ENCODE data around the gene NUCKS1. TPM values are rescaled to one million over a fixed set of nuclear protein-coding genes. Genes with fewer than 3 reads are reported as not detected.

NUCKS1 gene
- total RNA-seq, 4 donors from 2014 or later, result 122 to 237 (median 177) TPM

GRCh38 chr1:205719762-205720161, 30.2 kb downstream of the NUCKS1 start:
- no peak for DNase-seq
- Histone ChIP-seq H3K27me3 (no peaks in the 10 kb centered on the region), H3K4me1 (no peaks in the 10 kb centered on the region), H3K9me3 (no peaks in the 10 kb centered on the region), H3K27ac (no peak overlapping the region), H3K4me3 (replicated peaks in 1 of 3) (no peak overlapping the region), H3K36me3 (peaks cover 62 to 70% of the 10 kb centered on the region in 2 donors)
- intact Hi-C loops (cut with DNase I), result no loop called here
- TF ChIP-seq CTCF (IDR thresholded peaks at IDR 0.05), result no peak
- no peak for TF ChIP-seq POLR2A (IDR thresholded peaks at IDR 0.05)

- intact Hi-C loops (cut with DNase I), result no loop called here
- H3K4me1 ChIP-seq, result no peaks in the 10 kb centered on the region
- H3K9me3 ChIP-seq, result no peaks in the 10 kb centered on the region
- DNase-seq, result no peak
- peaks cover 62 to 70% of the 10 kb centered on the region in 2 donors for H3K36me3 ChIP-seq
- TF ChIP-seq CTCF (IDR thresholded peaks at IDR 0.05) (no peak), POLR2A (IDR thresholded peaks at IDR 0.05) (no peak)
- 75 to 80% methylated on average over 3 of the region's 3 CpGs for WGBS, 2 donors
- no peak overlapping the region for H3K27ac ChIP-seq
- no peak overlapping the region for H3K4me3 ChIP-seq (replicated peaks in 1 of 3)
- no peaks in the 10 kb centered on the region for H3K27me3 ChIP-seq
Observed at GRCh38 chr1:205719015-205719414, 31.0 kb downstream of the NUCKS1 start.

GRCh38 chr1:205716371-205717132, 33.4 kb downstream of the NUCKS1 start:
- H3K4me3 ChIP-seq (replicated peaks in 1 of 3), result no peak overlapping the region
- TF ChIP-seq POLR2A (IDR thresholded peaks at IDR 0.05) (no peak), CTCF (IDR thresholded peaks at IDR 0.05) (no peak)
- H3K27ac ChIP-seq, result no peak overlapping the region
- 93 to 95% methylated on average over 7 of the region's 7 CpGs for WGBS, 2 donors
- no peak for DNase-seq
- no peaks in the 10 kb centered on the region for H3K4me1 ChIP-seq
- intact Hi-C loops (cut with DNase I), result no loop called here
- H3K27me3 ChIP-seq, result no peaks in the 10 kb centered on the region
- peaks cover 53 to 62% of the 10 kb centered on the region in 2 donors for H3K36me3 ChIP-seq
- H3K9me3 ChIP-seq, result no peaks in the 10 kb centered on the region

GRCh38 chr1:205715628-205716027, 34.4 kb downstream of the NUCKS1 start:
- peaks cover 45 to 56% of the 10 kb centered on the region in 2 donors for H3K36me3 ChIP-seq

More at GRCh38 chr1:205715628-205716027, 34.4 kb downstream of the NUCKS1 start:
- Histone ChIP-seq H3K27me3 (no peaks in the 10 kb centered on the region), H3K9me3 (no peaks in the 10 kb centered on the region), H3K27ac (no peak overlapping the region), H3K4me3 (replicated peaks in 1 of 3) (no peak overlapping the region), H3K4me1 (no peaks in the 10 kb centered on the region)
- WGBS, 2 donors, result 82 to 83% methylated on average over 5 of the region's 5 CpGs
- DNase-seq, result no peak
- TF ChIP-seq CTCF (IDR thresholded peaks at IDR 0.05) (no peak), POLR2A (IDR thresholded peaks at IDR 0.05) (no peak)
- intact Hi-C loops (cut with DNase I), result no loop called here

Data from thyroid gland (tissue), 4 donors.